HPDE6-E6E7 (cell line): ENCODE data around the gene ANKRD65.
"Not testable (repeated sequence)": the region's sequence is repeated elsewhere in the genome, so short reads cannot be mapped to it uniquely, and the experiment has no call there.

ENCODE experiments used
- DNase-seq: peaks from one replicate; pipeline ENCODE4 v3.0.0; 2011; ENCODE audit warnings: missing footprints; ENCODE audit errors: extremely low spot score

The ANKRD65 gene

GRCh38 chr1:1417825-1418463 is 3.1 kb downstream of the ANKRD65 start:
- not testable (repeated sequence) for DNase-seq

GRCh38 chr1:1417396-1417795 is 3.7 kb downstream of the ANKRD65 start:
- not testable (repeated sequence) for DNase-seq

GRCh38 chr1:1415751-1416150 is 5.3 kb downstream of the ANKRD65 start:
- no peak for DNase-seq

- DNase-seq, result not testable (repeated sequence)
Observed at GRCh38 chr1:1412311-1412902, 8.7 kb downstream of the ANKRD65 start.

GRCh38 chr1:1411626-1412025 is 9.4 kb downstream of the ANKRD65 start:
- no peak for DNase-seq

- not testable (repeated sequence) for DNase-seq
Observed at GRCh38 chr1:1410238-1410637, 10.8 kb downstream of the ANKRD65 start.

GRCh38 chr1:1407636-1408318 is 13.3 kb downstream of the ANKRD65 start:
- DNase-seq, result no peak

- peak; percentile 88 for DNase-seq
Observed at GRCh38 chr1:1406821-1407635, 14.0 kb downstream of the ANKRD65 start, which contains the start of gene MRPL20. TSS of gene MRPL20 (minus strand) at chr1:1407293. CDS start at chr1:1407217, 76 bp downstream.

- DNase-seq, result no peak
Observed at GRCh38 chr1:1406101-1406820, 14.8 kb downstream of the ANKRD65 start.

- no peak for DNase-seq
Observed at GRCh38 chr1:1403653-1404052, 17.4 kb downstream of the ANKRD65 start.

- not testable (repeated sequence) for DNase-seq
Observed at GRCh38 chr1:1402901-1403392, 18.1 kb downstream of the ANKRD65 start.

- no peak for DNase-seq
Observed at GRCh38 chr1:1402072-1402900, 18.8 kb downstream of the ANKRD65 start.

- DNase-seq, result no peak
Observed at GRCh38 chr1:1401457-1402010, 19.5 kb downstream of the ANKRD65 start.

GRCh38 chr1:1400576-1401456 is 20.3 kb downstream of the ANKRD65 start:
- DNase-seq, result no peak

GRCh38 chr1:1399872-1400575 is 21.1 kb downstream of the ANKRD65 start:
- DNase-seq, result no peak

GRCh38 chr1:1399187-1399871 is 21.7 kb downstream of the ANKRD65 start, which contains the start of gene CCNL2:
TSS of gene CCNL2 (minus strand) at chr1:1399335. CDS start at chr1:1399306, 29 bp downstream.
- DNase-seq, result peak; percentile 96

GRCh38 chr1:1398677-1399186 is 22.3 kb downstream of the ANKRD65 start:
- no peak for DNase-seq
